ENCODE results near the gene SPACA9.

SPACA9 gene

DNA sequence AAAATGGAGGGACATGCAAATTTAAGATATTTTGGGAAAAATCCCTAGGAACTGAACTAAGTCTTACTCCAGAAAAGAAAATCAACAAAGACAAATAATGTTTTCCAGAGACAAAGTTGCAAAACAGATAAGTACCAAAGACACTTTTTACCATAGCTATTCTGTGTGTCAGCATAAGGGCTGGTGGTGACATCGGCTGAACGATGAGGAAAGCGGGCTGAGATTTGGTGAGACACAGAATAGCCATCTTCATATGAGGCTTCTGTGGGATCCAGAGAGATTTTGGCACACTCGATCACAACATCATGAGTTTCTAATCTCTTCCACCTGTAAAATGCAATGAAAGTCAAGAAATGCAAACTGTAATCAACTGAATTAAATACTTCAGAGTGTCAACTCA lies 33.4 kb downstream of the SPACA9 start:
- TF ChIP-seq, protein P1, sequence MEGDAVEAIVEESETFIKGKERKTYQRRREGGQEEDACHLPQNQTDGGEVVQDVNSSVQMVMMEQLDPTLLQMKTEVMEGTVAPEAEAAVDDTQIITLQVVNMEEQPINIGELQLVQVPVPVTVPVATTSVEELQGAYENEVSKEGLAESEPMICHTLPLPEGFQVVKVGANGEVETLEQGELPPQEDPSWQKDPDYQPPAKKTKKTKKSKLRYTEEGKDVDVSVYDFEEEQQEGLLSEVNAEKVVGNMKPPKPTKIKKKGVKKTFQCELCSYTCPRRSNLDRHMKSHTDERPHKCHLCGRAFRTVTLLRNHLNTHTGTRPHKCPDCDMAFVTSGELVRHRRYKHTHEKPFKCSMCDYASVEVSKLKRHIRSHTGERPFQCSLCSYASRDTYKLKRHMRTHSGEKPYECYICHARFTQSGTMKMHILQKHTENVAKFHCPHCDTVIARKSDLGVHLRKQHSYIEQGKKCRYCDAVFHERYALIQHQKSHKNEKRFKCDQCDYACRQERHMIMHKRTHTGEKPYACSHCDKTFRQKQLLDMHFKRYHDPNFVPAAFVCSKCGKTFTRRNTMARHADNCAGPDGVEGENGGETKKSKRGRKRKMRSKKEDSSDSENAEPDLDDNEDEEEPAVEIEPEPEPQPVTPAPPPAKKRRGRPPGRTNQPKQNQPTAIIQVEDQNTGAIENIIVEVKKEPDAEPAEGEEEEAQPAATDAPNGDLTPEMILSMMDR (IDR thresholded peaks at IDR 0.05; ENCODE audit: low read depth, low read length, missing control alignments) = no peak
- H3K4me3 ChIP-seq (ENCODE audit: low read depth, low read length) = no peak overlapping the region

DNA sequence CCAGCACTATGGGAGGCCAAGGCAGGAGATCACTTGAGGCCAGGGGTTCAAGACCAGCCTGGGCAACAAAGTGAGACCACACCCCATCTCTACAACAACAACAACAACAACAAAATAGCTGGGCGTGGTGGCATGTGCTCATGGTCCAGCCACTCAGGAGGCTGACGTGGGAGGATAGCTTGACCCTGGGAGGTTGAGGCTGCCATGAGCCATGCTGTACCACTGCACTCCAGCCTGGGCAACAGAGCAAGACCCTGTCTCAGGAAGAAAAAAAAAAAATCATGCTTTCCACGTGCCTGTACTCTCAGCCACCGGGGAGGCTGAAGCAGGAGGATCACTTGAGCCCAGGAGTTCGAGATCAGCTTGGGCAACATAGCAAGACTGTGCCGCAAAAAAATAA lies 36.2 kb downstream of the SPACA9 start:
- TF ChIP-seq, protein P1 (IDR thresholded peaks at IDR 0.05; ENCODE audit: low read depth, low read length, missing control alignments) = no peak
- no peak for DNase-seq (ENCODE audit: low read depth)
- no peak overlapping the region for H3K4me3 ChIP-seq (ENCODE audit: low read depth, low read length)

More for the DNA sequence above, 33.4 kb downstream of the SPACA9 start:
- no peak for DNase-seq (ENCODE audit: low read depth)

DNA sequence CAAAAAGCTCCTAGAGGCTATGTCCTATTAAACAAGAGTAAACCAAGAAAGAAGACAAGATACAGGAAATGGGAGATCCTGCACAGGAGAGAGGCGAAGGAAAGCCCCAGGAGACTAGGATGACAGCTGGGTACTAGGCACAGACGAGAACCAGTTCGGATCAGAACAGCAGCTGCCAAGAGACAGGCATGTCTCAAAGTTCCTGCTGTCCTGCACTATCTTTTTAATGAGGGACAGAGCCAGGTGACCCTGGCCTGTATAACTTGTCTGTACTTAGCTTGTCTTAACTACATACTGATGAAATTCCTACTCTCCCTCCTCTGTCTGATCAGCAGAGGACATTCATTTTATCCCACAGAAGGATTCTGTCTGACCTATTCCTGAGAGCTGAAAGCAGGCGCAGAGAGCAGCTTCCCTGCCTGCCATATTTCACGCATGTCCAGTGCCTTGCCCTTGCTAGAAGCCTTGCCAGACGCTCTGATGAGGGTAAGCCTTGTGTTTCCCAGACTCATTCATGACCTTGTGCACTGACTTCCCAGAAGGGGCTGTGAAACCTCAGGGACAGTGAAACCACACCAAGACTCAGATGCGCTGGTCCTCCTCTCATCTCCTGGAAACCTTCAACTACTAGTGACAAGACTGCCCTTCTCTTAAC lies 41.0 kb downstream of the SPACA9 start:
- H3K4me3 ChIP-seq (ENCODE audit: low read depth, low read length) = no peak overlapping the region
- no peak for DNase-seq (ENCODE audit: low read depth)
- TF ChIP-seq, protein P1 (IDR thresholded peaks at IDR 0.05; ENCODE audit: low read depth, low read length, missing control alignments) = no peak

DNA sequence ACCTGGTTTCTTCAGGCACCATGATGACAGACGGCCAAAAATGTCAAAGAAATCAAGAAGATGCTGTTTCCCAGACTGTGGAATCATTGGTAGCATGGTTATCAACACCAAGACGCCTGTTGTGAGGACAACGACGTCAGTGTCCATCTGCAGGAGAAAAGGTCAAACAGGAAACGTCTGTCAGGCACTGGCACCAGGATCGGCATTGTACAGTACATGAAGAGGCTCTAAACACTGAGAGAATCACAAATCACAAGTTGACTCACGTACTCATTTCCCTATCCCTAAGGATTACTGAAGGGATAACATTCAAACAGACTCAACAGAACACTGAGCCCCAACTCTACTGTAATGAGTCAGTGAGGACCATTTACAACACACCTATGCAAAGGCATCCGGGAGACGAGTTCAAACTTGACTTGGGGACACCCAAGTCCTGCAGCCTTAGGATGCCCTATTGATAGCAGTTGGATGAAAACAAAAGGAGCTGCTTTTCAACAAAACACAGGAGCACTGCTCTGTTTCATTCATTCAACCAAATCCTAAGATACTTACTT lies 44.7 kb downstream of the SPACA9 start:
- H3K4me3 ChIP-seq (ENCODE audit: low read depth, low read length) = no peak overlapping the region
- DNase-seq (ENCODE audit: low read depth) = no peak
- TF ChIP-seq, protein P1 (IDR thresholded peaks at IDR 0.05; ENCODE audit: low read depth, low read length, missing control alignments) = no peak

DNA sequence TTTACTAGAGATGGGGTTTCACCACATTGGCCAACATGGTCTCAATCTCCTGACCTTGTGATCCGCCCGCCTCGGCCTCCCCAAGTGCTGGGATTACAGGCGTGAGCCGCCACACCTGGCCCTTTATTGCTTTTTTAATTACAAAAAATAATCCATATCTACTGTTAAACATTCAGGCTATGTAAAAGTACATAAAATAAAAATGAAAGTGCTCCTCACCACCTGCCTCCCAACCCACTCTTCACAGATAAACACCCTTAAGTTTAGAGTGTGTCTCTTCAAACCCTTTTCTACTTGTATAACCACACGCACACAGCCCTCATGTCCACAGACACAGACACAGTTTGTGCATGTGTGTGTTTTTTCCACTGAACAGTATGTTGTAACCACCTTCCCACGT lies 49.0 kb downstream of the SPACA9 start:
- TF ChIP-seq, protein P1 (IDR thresholded peaks at IDR 0.05; ENCODE audit: low read depth, low read length, missing control alignments) = no peak
- H3K4me3 ChIP-seq (ENCODE audit: low read depth, low read length) = no peak overlapping the region
- DNase-seq (ENCODE audit: low read depth) = no peak

DNA sequence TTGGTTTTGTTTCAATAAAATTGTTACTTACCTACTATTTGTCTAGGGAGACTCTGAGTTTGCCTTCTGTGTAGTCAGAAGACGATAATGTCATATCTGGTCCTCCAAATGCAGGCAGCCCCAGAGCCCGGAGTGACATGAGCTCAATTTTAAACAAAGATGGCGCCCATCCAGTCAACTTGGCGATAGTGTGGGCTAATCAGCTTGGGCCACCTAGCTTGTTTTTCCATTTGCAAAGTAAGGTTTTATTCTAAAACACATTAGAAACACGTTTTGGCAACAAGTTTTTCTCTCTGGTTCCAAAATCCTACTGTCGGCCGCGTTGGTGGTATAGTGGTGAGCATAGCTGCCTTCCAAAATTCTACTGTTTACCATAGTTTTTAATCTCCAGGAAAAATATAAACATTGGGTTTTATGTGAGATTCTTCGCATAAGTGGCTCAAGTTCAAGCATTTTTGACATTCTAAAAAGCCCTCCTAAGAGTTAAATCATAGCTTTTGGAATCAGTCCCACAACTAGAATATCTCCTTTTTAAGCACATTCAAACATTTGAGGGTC lies 52.6 kb downstream of the SPACA9 start:
- H3K4me3 ChIP-seq (ENCODE audit: low read depth, low read length) = no peak overlapping the region
- DNase-seq (ENCODE audit: low read depth) = no peak

More for the DNA sequence above, 52.6 kb downstream of the SPACA9 start:
- TF ChIP-seq, protein P1 (IDR thresholded peaks at IDR 0.05; ENCODE audit: low read depth, low read length, missing control alignments) = no peak

Measured in GM12864 (cell line).